SH-SY5Y (cell line): ENCODE measurements around the gene JAGN1.

ENCODE experiments used
- GATA2 ChIP-seq: IDR thresholded peaks from 2 replicates; pipeline ENCODE4 v1.6.1; 2011; ENCODE audit warnings: mild to moderate bottlenecking, low read depth, low read length
- GATA3 ChIP-seq: IDR thresholded peaks from 2 replicates; pipeline ENCODE4 v1.6.1; 2011; ENCODE audit warnings: low read depth, mild to moderate bottlenecking, low read length, moderate library complexity

Gene JAGN1

DNA sequence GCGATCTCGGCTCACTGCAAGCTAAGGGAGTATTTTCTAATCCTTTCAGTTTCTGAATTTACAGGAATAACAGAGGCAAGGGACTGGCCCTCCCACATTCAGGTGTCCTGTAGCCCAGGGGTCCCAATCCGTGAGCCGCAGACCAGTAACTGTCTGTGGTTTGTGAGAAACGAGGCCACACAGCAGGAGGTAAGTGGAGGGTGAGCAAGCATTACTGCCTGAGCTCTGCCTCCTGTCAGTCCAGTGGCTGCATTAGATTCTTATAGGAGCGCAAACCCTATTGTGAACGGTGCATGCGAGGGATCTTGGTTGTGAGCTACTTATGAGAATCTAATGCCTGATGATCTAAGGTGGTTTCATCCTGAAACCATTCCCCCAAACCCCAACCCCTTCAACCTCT, 21.5 kb downstream of the JAGN1 start:
- TF ChIP-seq GATA2 (no peak), GATA3 (no peak)

- TF ChIP-seq GATA2 (no peak), GATA3 (no peak)
Observed at GRCh38 chr3:9912294-9912935, 22.0 kb downstream of the JAGN1 start.

- TF ChIP-seq GATA2 (no peak), GATA3 (no peak)
Observed at GRCh38 chr3:9913601-9914000, 23.2 kb downstream of the JAGN1 start.

GRCh38 chr3:9914011-9914410, 23.6 kb downstream of the JAGN1 start:
- TF ChIP-seq GATA2 = no peak

DNA sequence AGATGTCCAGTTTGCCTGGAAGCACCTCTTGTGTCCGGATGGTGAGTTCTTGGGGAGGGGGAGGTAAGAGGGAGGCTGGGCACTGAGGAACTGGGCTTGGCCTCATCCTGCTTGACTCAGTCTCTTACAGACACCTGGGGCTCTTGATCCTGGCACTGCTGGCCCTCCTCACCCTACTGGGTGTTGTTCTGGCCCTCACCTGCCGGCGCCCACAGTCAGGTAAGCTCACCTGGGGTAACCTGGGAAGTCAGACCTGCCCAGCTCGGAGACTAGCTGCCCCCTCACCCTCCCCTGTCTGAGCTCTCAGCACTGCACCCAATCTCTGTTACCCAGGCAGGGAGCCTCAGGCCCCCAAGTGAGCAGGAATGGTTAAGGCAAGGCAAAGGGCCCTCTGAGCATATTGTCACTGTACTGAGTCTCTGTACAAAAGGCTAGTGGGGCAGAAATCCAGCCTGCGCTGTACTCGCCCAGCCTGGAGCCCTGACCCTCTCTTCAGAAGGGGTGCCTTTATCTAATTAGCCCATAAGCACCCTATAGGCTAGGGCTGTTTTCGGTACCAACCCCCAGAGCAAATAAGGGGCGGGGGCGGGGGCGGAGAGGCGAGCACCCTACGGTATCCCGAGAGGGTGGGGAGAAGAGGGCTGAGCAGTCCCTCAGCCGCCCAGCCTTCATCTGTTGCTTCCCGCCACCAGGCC, 24.3 kb downstream of the JAGN1 start:
- TF ChIP-seq GATA3 (no peak), GATA2 (no peak)

- TF ChIP-seq GATA2 = no peak
- TF ChIP-seq GATA3 = no peak
Observed at GRCh38 chr3:9915254-9916141, 25.1 kb downstream of the JAGN1 start.

DNA sequence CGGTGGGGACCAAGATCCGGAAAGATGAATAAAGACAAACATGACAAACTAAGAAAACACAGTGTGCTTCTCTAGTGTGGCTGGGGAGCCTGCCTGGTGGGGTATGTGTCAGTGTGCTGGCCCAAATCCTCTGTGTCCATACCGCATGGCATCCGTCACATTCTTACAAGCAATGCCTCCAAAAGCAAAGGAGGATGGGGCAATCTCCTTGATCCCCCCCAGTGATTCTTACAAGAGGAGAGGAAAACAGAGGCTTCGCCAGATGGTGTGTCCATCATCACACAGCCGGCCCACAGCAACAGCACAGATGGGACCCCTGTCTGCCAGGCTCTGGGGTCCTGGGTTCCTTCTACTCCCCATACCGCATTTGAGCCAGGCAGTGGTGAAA, 25.9 kb downstream of the JAGN1 start:
- TF ChIP-seq GATA3 (no peak), GATA2 (no peak)

DNA sequence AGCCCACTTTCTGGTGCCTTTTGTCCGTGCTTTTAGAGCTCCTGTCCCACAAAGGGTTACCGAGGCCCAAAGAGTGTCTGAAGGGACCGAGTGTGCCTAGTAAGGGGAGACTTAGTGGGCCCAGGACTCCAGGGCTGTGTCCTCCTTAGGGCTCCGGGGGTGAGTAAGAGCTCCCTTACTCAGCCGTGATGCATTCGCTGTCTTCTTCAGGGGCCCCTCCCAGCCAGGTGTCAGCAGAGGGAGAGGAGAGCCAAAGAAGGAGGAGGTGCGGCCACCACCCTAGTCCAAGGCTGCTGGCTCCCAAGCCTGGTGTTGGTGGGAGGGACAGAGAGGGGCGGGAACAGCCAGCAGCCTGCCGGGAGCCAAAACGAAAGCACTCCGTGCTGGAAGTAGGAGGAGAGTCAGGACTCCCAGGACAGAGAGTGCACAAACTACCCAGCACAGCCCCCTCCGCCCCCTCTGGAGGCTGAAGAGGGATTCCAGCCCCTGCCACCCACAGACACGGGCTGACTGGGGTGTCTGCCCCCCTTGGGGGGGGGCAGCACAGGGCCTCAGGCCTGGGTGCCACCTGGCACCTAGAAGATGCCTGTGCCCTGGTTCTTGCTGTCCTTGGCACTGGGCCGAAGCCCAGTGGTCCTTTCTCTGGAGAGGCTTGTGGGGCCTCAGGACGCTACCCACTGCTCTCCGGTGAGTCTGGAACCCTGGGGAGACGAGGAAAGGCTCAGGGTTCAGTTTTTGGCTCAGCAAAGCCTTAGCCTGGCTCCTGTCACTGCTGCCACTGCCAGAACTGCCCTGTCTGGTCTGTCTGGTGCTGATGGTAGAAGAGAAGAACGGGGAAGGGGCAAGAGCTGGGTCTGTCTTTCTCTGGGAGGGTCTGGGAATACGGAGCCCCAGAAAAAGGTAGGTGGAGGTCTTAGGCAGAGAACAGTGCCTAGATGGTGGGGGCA, 26.6 kb downstream of the JAGN1 start, which contains the start of gene IL17RC:
IL17RC (plus strand) TSS at position 365 of the 947 bp plus-strand sequence; CDS start at position 583, 218 bp downstream.
- TF ChIP-seq GATA3 (no peak), GATA2 (no peak)

GRCh38 chr3:9917820-9918219, 27.4 kb downstream of the JAGN1 start:
- no peak for TF ChIP-seq GATA3
- TF ChIP-seq GATA2 = no peak

DNA sequence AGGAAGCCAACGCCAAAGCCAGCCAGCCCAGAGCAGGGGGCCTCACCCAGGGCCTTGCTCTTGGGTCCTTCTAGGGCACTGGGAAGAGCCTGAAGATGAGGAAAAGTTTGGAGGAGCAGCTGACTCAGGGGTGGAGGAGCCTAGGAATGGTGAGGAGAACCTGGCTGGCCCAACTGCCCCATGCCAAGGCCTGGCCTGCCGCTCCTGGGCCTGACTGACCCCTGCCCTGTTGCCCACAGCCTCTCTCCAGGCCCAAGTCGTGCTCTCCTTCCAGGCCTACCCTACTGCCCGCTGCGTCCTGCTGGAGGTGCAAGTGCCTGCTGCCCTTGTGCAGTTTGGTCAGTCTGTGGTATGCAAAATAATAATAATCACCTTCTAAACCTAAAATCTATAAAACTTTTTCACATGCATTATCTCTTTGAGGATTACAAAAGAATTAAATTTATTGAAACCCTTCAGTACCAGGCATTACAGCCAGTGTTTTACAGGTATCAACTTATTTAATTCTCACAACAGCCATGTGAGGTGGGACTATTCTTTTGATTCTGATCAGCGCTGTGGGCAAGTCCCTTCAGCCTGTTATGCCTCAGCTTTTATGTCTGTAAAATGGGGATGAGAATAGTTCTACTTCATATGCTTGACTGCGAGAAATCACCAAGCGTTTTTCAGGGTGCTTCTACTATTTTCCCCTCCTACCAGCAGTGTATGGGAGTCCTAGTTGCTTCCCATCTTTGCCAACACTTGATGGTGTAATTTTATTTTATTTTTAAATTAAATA, 28.0 kb downstream of the JAGN1 start:
- no peak for TF ChIP-seq GATA2
- TF ChIP-seq GATA3 = no peak

DNA sequence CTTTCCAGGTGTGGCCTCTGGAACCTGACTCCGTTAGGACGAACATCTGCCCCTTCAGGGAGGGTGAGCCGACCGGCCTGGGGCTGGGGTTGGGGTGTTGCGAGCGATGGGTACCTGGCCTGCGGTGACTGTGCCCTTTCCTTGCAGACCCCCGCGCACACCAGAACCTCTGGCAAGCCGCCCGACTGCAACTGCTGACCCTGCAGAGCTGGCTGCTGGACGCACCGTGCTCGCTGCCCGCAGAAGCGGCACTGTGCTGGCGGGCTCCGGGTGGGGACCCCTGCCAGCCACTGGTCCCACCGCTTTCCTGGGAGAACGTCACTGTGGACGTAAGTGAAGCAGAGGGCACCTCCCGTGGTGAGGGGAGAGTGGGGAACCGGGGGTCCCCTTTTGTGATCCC, 37.7 kb downstream of the JAGN1 start:
- TF ChIP-seq GATA3 = no peak
- TF ChIP-seq GATA2 = no peak

- TF ChIP-seq GATA2 = no peak
- TF ChIP-seq GATA3 = no peak
Observed at GRCh38 chr3:9930804-9931418, 40.5 kb downstream of the JAGN1 start.

DNA sequence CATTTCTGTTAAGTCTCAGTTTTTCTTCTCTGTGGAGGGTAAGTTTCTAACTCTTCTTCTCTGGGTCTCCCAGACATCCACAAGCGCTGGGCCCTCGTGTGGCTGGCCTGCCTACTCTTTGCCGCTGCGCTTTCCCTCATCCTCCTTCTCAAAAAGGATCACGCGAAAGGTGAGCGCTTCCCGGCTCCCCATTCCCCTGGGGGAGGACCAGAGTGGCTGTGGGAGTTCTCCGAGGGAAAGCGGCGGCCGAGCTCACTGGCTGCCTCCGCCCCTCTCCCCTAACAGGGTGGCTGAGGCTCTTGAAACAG, 42.1 kb downstream of the JAGN1 start:
- no peak for TF ChIP-seq GATA3
- TF ChIP-seq GATA2 = no peak
